ENCODE results near the gene MTNR1A.
A peak's percentile ranks its signal among the peaks of the same experiment; 100 is the strongest.

Gene MTNR1A

DNA sequence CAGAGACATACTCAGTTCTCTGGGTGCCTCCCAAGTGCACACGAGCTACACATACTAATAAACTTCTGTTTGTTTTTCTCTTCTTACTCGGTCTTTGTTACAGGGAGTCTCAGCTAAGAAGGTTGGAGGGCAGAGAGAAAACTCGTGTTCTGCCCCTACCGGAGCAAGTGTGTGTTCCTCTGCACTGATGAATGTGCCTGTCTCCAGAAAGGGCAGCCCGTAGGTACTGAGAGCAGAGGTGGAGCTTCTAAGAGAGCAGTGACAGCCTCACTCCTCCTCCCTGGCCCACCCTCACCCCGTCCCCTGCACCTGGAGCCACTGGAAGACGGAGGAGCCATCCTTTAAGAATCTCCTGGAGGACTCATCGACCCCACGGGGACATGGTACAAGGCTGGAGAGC, 67.6 kb downstream of the MTNR1A start:
- DNase-seq (ENCODE audit: low spot score), result peak; percentile 2

DNA sequence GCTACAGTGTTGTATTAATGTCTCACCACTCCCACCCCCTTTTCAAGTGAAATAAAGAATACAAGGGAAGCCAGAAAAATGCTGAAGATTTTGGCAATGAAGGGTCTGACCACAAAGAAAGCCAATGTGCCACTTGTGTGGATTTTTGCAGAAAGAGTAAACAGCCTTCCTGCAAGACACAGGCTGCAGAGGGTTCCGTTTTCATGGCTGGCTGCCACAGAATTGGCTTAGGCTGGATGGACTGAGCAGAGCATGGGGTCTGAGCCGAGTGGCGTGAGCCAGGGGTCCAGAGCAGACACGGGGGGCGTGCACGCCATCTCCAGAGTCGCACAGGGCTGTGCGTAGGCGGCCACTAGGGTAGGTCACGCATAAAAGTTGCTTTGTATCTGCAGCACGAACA, 69.2 kb downstream of the MTNR1A start:
- peak; percentile 3 for DNase-seq (ENCODE audit: low spot score)

DNA sequence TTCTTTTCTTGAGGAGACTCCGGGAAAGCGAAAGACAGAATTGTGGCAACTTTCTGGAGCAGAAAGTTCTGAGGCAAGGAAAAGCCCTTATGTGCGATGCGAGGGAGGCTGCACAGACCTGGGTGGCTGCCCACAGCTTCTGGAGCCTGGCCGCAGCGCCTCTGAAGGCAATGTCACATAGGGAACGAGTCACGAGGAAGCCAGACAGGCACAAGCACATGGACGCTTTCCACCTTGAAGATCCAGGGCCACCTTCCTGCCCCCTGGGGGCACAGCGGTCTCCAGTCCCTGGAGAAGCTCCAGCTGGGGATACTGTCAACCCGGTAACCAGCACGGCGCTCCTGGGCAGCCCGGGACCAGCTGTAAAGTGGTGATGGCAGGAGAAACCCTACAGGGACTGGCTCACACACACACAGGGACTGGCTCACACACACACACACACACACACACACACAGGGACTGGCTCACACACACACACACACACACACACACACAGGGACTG, 69.8 kb downstream of the MTNR1A start:
- DNase-seq (ENCODE audit: low spot score), result peak; percentile 50

DNA sequence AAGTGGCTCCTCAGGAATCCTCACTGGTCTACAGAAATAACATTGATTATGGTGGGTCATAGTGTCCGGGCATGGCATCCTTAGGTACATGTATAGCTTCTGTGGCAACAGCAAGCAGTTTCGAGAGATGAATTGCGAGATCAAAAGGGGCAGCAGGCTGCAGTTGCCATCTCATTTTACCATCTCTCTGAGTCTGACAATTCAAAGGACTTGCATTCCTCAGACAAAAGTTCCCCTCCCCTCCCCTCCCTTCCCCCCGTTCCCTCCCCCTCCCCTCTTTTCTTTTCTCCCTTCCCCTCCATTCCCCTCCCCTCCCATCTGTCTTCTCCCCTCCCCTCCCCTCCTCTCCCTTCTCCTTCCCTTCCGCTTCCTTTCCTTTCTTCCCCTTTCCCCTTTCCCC, 70.2 kb downstream of the MTNR1A start:
- no peak for DNase-seq (ENCODE audit: low spot score)

DNA sequence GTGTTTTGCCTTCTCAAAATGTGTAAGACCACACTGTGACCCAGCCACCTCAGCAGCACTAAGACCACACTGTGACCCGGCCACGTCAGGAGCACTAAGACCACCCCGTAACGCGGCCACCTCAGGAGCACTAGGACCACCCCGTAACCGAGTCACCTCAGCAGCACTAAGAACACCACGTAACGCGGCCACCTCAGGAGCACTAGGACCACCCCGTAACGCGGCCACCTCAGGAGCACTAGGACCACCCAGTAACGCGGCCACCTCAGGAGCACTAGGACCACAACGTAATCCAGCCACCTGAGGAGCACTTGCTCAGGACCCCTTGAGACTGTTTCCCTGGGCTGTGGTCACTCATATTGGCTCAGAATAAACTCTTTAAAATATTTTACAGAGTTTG, 71.7 kb downstream of the MTNR1A start:
- DNase-seq (ENCODE audit: low spot score), result no peak
